Aorta (tissue), 5 donors: Measurements from ENCODE around the gene CC2D1A. TPM values are rescaled to one million over a fixed set of nuclear protein-coding genes. Genes with fewer than 3 reads are reported as not detected.
A peak's percentile ranks its signal among the peaks of the same experiment; 100 is the strongest.
"Not testable (repeated sequence)": the region's sequence is repeated elsewhere in the genome, so short reads cannot be mapped to it uniquely, and the experiment has no call there.

Experiments
- ATAC-seq: fragments of 200-7000 bp; cut with Tn5 transposase; one replicate; pipeline ENCODE4 v1.9.1; 2022; ENCODE audit warnings: moderate library complexity; ENCODE audit not compliant: low FRiP score
- DNase-seq, 2 donors: peaks; one replicate each; pipeline ENCODE4 v3.0.0-alpha.2; 2020
- H3K27ac ChIP-seq, 2 donors: one replicate each; pipeline ENCODE4 v1.5.1; 2013; ENCODE audit warnings: low read length in 2 of 2, mild to moderate bottlenecking in 2 of 2, moderate library complexity in 2 of 2, control low read depth in 1 of 2, inconsistent platforms in 1 of 2, low read depth in 1 of 2
- H3K27me3 ChIP-seq, 2 donors: one replicate each; pipeline ENCODE4 v1.6.1; 2013; ENCODE audit warnings: control low read depth in 1 of 2, low read length in 1 of 2, mild to moderate bottlenecking in 1 of 2, moderate library complexity in 1 of 2; ENCODE audit not compliant: insufficient read depth in 2 of 2, control insufficient read depth in 1 of 2
- H3K36me3 ChIP-seq, 2 donors: one replicate each; pipeline ENCODE4 v1.6.1; 2013; ENCODE audit warnings: control low read depth in 1 of 2, low read length in 1 of 2, mild to moderate bottlenecking in 1 of 2; ENCODE audit not compliant: insufficient read depth in 2 of 2, control insufficient read depth in 1 of 2
- H3K4me1 ChIP-seq, 2 donors: one replicate each; pipeline ENCODE4 v1.6.1; 2013; ENCODE audit warnings: low read length in 2 of 2, control low read depth in 1 of 2, mild to moderate bottlenecking in 1 of 2, moderate library complexity in 1 of 2; ENCODE audit not compliant: insufficient read depth in 2 of 2, control insufficient read depth in 1 of 2
- H3K4me3 ChIP-seq, 2 donors: one replicate each; pipeline ENCODE4 v1.5.1; 2013; ENCODE audit warnings: low read length in 2 of 2, control low read depth in 1 of 2, mild to moderate bottlenecking in 1 of 2
- H3K9me3 ChIP-seq: one replicate; pipeline ENCODE4 v1.6.1; 2013; ENCODE audit warnings: mild to moderate bottlenecking, low read length; ENCODE audit not compliant: control insufficient read depth
- WGBS, 2 donors: extraction: QIAGEN DNeasy Blood & Tissue Kit; methylation state at CpG; one replicate each; pipeline ENCODE4 v1.1.7; 2013; 5-methylcytosine and 5-hydroxymethylcytosine counted together
- intact Hi-C, 2 donors: fragments of 100-400 bp; cut with DNase I; formaldehyde crosslinking; loops; one replicate each; pipeline versions ENCODE4 v1.14.2 to v1.15.0; 2022
- polyA plus RNA-seq, 2 donors: library from polyadenylated mRNA; stranded (reverse); fragments of 200-250 nt; gene quantifications; one replicate each; pipeline ENCODE4 v1.2.3, GENCODE V29; 2013
- total RNA-seq, 2 donors: library from RNA; stranded (reverse); fragmentation: NEBNext Ultra II Directional; extraction: Animal tissue kit (Norgen Biotek cat#: 25700); gene quantifications; one replicate each; pipeline ENCODE4 v1.2.1, GENCODE V29; 2021
- donor health status: healthy with polysubstance abuse.
- donor health status: Bipolar disorder and iron deficiency.
- donor health status: DM: no; HTN: no; CAD: no.
- donor health status: DM: no; HTN: no; CAD: no.
- donor health status: DM: yes; HTN: yes; CAD: no.

The CC2D1A gene
- total and polyA plus RNA-seq, 4 donors, result 22.3 to 67.6 (median 32.0) TPM

- Histone ChIP-seq H3K27ac (no peak overlapping the region), H3K4me3 (no peak overlapping the region), H3K9me3 (no peaks in the 10 kb centered on the region), H3K27me3 (no peaks in the 10 kb centered on the region), H3K4me1 (no peaks in the 10 kb centered on the region), H3K36me3 (no peaks in the 10 kb centered on the region)
- WGBS, 2 donors, result 88 to 94% methylated on average over 2 of the region's 2 CpGs
- intact Hi-C loops, result no loop called here
- DNase-seq (no peak), ATAC-seq (no peak)
Measured at GRCh38 chr19:13909430-13909829, 3.4 kb downstream of the CC2D1A start.

GRCh38 chr19:13913352-13913751 is 7.4 kb downstream of the CC2D1A start:
- intact Hi-C loops, result no loop called here
- Histone ChIP-seq H3K36me3 (no peaks in the 10 kb centered on the region), H3K9me3 (no peaks in the 10 kb centered on the region), H3K4me3 (no peak overlapping the region), H3K27ac (no peak overlapping the region), H3K4me1 (no peaks in the 10 kb centered on the region), H3K27me3 (no peaks in the 10 kb centered on the region)
- WGBS, 2 donors, result 93 to 95% methylated on average over 17 of the region's 17 CpGs
- ATAC-seq, result no peak
- DNase-seq, result no peak

GRCh38 chr19:13914777-13915176 is 8.8 kb downstream of the CC2D1A start:
- Histone ChIP-seq H3K36me3 (peaks cover 0 to 4% of the 10 kb centered on the region in 2 donors), H3K9me3 (no peaks in the 10 kb centered on the region), H3K27me3 (no peaks in the 10 kb centered on the region), H3K4me1 (no peaks in the 10 kb centered on the region), H3K4me3 (no peak overlapping the region), H3K27ac (no peak overlapping the region)
- WGBS, 2 donors, result 74% methylated on average over 3 of the region's 3 CpGs
- DNase-seq (no peak), ATAC-seq (no peak)
- intact Hi-C loops, result no loop called here

DNA sequence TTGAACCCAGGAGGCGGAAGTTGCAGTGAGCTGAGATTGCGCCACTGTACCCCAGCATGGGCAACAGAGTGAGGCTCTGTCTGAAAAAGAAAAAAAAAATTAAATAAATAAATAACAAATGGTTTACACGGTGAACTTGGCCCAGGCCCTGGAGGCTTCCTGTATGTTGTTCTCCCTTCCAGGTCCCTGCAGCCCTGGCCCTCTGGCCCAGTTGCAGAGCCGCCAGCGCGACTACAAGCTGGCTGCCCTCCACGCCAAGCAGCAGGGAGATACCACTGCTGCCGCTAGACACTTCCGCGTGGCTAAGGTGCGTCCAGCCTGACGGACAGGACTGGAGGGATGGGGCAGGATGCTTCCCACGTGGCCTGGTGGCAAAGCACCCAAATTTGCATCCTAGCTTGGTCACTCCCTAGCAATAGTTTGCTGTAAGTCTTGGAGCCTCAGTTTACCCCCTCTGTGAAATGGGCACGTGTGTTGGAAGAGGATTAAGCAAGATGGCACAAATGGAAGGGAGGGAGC is 11.9 kb downstream of the CC2D1A start:
- 89 to 90% methylated on average over 14 of the region's 14 CpGs for WGBS, 2 donors
- ATAC-seq, result no peak
- intact Hi-C loops, result no loop called here
- Histone ChIP-seq H3K27me3 (no peaks in the 10 kb centered on the region), H3K4me1 (no peaks in the 10 kb centered on the region), H3K4me3 (no peak overlapping the region), H3K9me3 (no peaks in the 10 kb centered on the region), H3K36me3 (peaks cover 0 to 8% of the 10 kb centered on the region in 2 donors), H3K27ac (no peak overlapping the region)
- no peak for DNase-seq

DNA sequence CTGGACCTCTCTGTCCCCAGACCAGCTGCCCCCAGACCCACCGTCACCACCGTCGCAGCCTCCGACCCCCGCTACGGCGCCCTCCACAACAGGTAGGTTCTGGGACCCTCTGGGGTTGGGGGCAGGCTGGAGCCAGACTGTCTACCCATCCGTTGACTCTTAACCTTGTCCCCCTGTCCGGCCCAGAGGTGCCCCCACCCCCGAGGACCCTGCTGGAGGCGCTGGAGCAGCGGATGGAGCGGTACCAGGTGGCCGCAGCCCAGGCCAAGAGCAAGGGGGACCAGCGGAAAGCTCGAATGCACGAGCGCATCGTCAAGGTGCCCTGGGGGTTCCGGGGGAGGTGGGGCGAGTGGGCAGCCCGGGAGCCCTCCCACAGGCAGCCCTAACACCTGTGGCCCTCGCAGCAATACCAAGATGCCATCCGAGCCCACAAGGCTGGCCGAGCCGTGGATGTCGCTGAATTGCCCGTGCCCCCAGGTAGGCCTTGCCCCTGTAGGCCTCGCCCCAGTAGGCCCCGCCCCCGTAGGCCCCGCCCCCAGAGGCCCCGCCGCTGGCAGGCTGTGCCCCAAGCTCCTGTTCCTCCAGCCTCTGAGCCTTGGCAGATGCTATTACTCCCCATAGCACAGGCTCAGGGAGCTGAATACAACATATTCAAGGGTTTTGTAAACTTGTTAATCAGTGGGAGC is 12.9 kb downstream of the CC2D1A start:
- intact Hi-C loops, result no loop called here
- 85 to 86% methylated on average over 34 of the region's 34 CpGs for WGBS, 2 donors
- peak; percentile 37 for ATAC-seq
- H3K4me3 ChIP-seq, result no peak overlapping the region
- no peak overlapping the region for H3K27ac ChIP-seq
- H3K27me3 ChIP-seq, result no peaks in the 10 kb centered on the region
- no peaks in the 10 kb centered on the region for H3K9me3 ChIP-seq
- DNase-seq, result no peak
- H3K36me3 ChIP-seq, result peaks cover 0 to 15% of the 10 kb centered on the region in 2 donors
- H3K4me1 ChIP-seq, result no peaks in the 10 kb centered on the region

DNA sequence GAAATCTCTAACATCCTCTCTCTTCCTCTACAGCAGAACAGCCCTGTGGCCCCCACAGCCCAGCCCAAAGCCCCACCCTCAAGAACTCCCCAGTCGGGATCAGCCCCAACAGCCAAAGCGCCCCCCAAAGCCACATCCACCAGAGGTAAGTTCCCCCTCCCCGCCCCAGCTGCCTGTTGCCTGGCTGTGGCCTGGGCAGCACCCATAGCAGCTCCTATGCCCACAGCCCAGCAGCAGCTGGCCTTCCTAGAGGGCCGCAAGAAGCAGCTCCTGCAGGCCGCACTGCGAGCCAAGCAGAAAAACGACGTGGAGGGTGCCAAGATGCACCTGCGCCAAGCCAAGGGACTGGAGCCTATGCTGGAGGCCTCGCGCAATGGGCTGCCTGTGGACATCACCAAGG is 14.5 kb downstream of the CC2D1A start:
- WGBS, 2 donors, result 96 to 98% methylated on average over 11 of the region's 11 CpGs
- H3K4me1 ChIP-seq, result no peaks in the 10 kb centered on the region
- DNase-seq, result no peak
- H3K9me3 ChIP-seq, result no peaks in the 10 kb centered on the region
- no peak for ATAC-seq
- H3K27me3 ChIP-seq, result no peaks in the 10 kb centered on the region
- peaks cover 0 to 15% of the 10 kb centered on the region in 2 donors for H3K36me3 ChIP-seq
- H3K27ac ChIP-seq, result no peak overlapping the region
- intact Hi-C loops, result no loop called here
- no peak overlapping the region for H3K4me3 ChIP-seq

DNA sequence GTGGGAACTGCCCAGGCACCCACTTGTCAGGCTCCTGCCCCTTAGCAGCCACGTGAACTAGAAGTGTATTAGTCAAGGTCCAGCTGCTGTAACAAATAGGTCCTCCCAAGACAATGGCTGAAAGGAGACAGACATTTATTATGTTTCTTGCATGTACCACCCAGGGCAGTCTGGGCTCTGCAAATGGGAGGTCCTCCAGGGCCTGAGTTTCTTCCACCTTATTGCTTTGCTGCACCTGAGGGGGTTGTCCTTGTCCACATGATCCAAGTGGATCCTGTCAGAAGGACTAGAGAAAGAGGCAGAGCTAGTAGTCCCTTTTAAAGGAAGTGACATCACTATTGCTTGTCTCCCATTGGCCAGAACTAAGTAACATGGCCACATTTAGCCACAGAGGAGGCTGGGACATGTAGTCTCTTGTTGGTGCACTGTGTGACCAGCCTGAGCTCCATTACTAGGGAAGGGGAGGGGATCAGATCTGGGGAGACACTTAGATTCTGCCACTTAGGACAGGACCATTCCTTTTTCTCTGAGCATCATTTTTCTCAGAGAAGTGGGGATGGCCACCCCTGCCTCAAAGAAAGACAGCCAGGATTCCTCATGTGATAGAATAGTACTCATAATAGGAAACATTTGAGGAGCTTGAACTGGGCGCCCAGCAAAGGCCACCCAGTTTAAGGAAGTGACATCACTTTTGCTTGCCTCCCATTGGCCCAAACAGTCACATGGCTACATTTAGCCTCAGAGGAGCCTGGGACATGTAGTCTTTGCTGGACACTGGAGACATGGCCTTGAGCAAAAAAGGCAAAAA is 15.1 kb downstream of the CC2D1A start:
- WGBS, 2 donors, result 83 to 85% methylated on average over 2 of the region's 2 CpGs
- Histone ChIP-seq H3K9me3 (no peaks in the 10 kb centered on the region), H3K4me3 (no peak overlapping the region), H3K27me3 (no peaks in the 10 kb centered on the region), H3K27ac (no peak overlapping the region), H3K4me1 (no peaks in the 10 kb centered on the region), H3K36me3 (peaks cover 0 to 15% of the 10 kb centered on the region in 2 donors)
- ATAC-seq, result no peak
- intact Hi-C loops, result no loop called here
- no peak for DNase-seq

DNA sequence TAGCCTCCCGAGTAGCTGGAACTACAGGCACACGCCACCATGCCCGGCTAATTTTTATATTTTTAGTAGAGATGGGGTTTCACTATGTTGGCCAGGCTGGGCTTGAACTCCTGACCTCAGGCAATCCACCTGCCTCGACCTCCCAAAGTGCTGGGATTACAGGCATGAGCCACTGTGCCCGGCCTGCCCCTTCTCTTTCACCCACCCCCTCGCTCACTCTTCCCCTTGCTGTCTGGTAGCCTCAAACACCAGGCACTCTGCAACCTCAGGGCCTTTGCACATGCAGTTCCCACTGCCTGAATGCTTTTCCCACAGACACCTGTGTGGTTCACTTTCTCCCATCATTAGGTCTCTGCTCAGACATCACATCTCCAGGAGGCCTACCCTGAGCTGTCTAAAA is 16.1 kb downstream of the CC2D1A start:
- ATAC-seq, DNase-seq, H3K27me3 ChIP-seq, H3K4me1 ChIP-seq, H3K9me3 ChIP-seq, intact Hi-C loops, H3K27ac ChIP-seq, H3K4me3 ChIP-seq: not testable (repeated sequence)
- 99% methylated on average over 6 of the region's 6 CpGs for WGBS, 2 donors
- peaks cover 0 to 15% of the 10 kb centered on the region in 2 donors for H3K36me3 ChIP-seq
